ENCODE data around the gene TNFAIP1.

Gene TNFAIP1

GRCh38 chr17:28293994-28294393 lies 41.6 kb upstream of the TNFAIP1 start:
- Histone ChIP-seq H3K27me3 (ENCODE audit: control insufficient read depth, insufficient read depth, low read length) (no peaks in the 10 kb centered on the region), H3K79me2 (no peaks in the 10 kb centered on the region), H3K9me3 (ENCODE audit: control insufficient read depth, low read length) (no peaks in the 10 kb centered on the region), H3K4me2 (ENCODE audit: low read length) (no peak overlapping the region), H3K9ac (no peak overlapping the region), H2AFZ (no peak overlapping the region), H3K4me1 (no peaks in the 10 kb centered on the region), H3K27ac (no peak overlapping the region), H3K36me3 (ENCODE audit: control insufficient read depth, insufficient read depth, low read length) (no peaks in the 10 kb centered on the region), H3K4me3 (ENCODE audit: low read depth, low read length) (no peak overlapping the region)
- TF ChIP-seq, protein P1, sequence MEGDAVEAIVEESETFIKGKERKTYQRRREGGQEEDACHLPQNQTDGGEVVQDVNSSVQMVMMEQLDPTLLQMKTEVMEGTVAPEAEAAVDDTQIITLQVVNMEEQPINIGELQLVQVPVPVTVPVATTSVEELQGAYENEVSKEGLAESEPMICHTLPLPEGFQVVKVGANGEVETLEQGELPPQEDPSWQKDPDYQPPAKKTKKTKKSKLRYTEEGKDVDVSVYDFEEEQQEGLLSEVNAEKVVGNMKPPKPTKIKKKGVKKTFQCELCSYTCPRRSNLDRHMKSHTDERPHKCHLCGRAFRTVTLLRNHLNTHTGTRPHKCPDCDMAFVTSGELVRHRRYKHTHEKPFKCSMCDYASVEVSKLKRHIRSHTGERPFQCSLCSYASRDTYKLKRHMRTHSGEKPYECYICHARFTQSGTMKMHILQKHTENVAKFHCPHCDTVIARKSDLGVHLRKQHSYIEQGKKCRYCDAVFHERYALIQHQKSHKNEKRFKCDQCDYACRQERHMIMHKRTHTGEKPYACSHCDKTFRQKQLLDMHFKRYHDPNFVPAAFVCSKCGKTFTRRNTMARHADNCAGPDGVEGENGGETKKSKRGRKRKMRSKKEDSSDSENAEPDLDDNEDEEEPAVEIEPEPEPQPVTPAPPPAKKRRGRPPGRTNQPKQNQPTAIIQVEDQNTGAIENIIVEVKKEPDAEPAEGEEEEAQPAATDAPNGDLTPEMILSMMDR (IDR thresholded peaks at IDR 0.05): no peak

DNA sequence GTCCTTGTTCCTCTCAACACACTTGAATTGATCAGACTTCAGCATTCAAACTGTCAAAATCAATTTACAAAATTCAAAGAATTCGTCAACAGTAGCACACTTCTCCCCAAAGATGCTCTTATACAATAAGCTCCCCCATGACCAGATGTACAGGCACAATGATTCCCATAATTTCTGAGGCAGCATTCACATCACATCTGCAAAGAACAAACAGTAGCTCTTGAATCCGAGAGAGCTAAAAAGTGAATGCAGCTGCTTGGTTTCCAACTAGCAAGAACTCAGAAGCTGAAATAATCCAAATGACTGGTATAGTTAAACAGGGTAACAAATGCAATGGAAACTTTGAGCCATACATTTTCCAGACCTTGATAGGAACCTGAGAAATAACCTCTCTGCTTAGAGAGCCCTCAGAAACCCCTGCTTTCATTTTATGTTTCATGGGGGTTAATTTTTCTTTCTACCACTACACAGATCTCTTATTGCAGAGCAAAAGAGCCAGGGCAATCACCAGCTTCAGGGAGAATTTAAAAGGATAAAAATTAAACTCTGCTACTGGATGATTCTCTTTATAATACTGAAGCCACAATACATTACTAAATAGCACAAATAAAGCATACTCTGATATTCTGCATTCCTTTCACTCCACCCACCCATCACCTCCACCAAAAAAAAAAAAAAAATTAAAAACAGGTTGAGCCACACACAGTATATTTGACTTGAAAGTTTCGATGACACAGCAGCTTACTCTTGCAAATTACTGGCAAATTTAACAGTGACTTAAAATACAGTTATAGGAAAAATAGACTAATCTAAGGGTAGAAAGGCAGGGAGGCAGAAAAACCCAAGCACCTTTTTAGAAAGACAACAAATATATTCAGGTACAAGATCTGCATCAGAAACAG lies 39.6 kb upstream of the TNFAIP1 start:
- no peak overlapping the region for H3K4me2 ChIP-seq (ENCODE audit: low read length)
- H3K4me3 ChIP-seq (ENCODE audit: low read depth, low read length): no peak overlapping the region
- H3K27me3 ChIP-seq (ENCODE audit: control insufficient read depth, insufficient read depth, low read length): no peaks in the 10 kb centered on the region
- no peaks in the 10 kb centered on the region for H3K4me1 ChIP-seq
- no peak overlapping the region for H3K27ac ChIP-seq
- H3K9ac ChIP-seq: no peak overlapping the region
- H3K9me3 ChIP-seq (ENCODE audit: control insufficient read depth, low read length): no peaks in the 10 kb centered on the region
- H3K36me3 ChIP-seq (ENCODE audit: control insufficient read depth, insufficient read depth, low read length): no peaks in the 10 kb centered on the region
- TF ChIP-seq, protein P1 (IDR thresholded peaks at IDR 0.05): no peak
- no peak overlapping the region for H2AFZ ChIP-seq
- no peaks in the 10 kb centered on the region for H3K79me2 ChIP-seq

DNA sequence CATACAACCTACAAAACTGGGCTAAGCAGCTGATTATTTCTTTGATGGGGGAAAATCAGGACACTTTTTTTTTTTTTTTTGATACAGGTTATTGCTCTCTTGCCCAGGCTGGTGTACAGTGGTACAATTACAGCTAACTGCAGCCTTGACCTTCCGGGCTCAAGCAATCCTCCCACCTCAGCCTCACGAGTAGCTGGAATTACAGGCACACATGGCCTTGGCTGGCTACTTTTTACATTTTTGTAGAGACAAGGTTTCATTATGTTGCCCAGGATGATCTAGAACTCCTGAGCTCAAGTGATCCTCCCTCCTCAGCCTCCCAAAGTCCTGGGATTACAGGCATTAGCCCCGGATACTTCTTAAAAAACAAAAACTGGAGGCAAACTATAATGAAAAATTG lies 37.1 kb upstream of the TNFAIP1 start:
- Histone ChIP-seq H3K27ac (no peak overlapping the region), H3K9me3 (ENCODE audit: control insufficient read depth, low read length) (no peaks in the 10 kb centered on the region), H3K79me2 (no peaks in the 10 kb centered on the region), H3K27me3 (ENCODE audit: control insufficient read depth, insufficient read depth, low read length) (no peaks in the 10 kb centered on the region), H3K9ac (no peak overlapping the region), H3K4me3 (ENCODE audit: low read depth, low read length) (no peak overlapping the region), H3K36me3 (ENCODE audit: control insufficient read depth, insufficient read depth, low read length) (no peaks in the 10 kb centered on the region), H3K4me1 (no peaks in the 10 kb centered on the region), H2AFZ (no peak overlapping the region), H3K4me2 (ENCODE audit: low read length) (no peak overlapping the region)
- TF ChIP-seq, protein P1 (IDR thresholded peaks at IDR 0.05): no peak

- H3K4me2 ChIP-seq (ENCODE audit: low read length): no peak overlapping the region
- TF ChIP-seq, protein P1 (IDR thresholded peaks at IDR 0.05): no peak
- no peaks in the 10 kb centered on the region for H3K27me3 ChIP-seq (ENCODE audit: control insufficient read depth, insufficient read depth, low read length)
- no peak overlapping the region for H3K27ac ChIP-seq
- no peaks in the 10 kb centered on the region for H3K36me3 ChIP-seq (ENCODE audit: control insufficient read depth, insufficient read depth, low read length)
- H3K9ac ChIP-seq: no peak overlapping the region
- H2AFZ ChIP-seq: no peak overlapping the region
- no peaks in the 10 kb centered on the region for H3K9me3 ChIP-seq (ENCODE audit: control insufficient read depth, low read length)
- no peaks in the 10 kb centered on the region for H3K4me1 ChIP-seq
- no peaks in the 10 kb centered on the region for H3K79me2 ChIP-seq
- H3K4me3 ChIP-seq (ENCODE audit: low read depth, low read length): no peak overlapping the region
Observed at GRCh38 chr17:28306954-28307401, 28.6 kb upstream of the TNFAIP1 start.

DNA sequence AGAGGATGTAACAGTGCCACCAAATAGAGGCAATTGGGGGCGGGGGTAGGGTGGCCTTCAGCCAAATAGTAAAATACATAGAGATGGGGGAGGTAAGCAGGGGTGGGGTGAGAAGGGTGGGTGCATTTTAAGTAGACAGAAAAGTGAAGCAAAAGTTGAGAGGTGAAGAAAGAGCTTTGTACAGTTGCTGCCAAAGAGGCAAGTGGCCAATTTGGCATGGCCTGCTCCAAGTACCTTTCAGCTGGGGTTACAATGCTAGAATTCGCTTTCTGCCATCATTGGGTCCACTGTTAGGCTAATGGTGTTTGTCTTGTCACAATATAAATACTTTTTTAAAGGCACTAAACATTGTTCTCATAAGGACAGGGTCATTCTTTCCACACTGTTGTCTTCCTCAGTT lies 21.7 kb upstream of the TNFAIP1 start:
- H3K36me3 ChIP-seq (ENCODE audit: control insufficient read depth, insufficient read depth, low read length): no peaks in the 10 kb centered on the region
- no peak overlapping the region for H3K9ac ChIP-seq
- no peak overlapping the region for H3K4me3 ChIP-seq (ENCODE audit: low read depth, low read length)
- H3K27me3 ChIP-seq (ENCODE audit: control insufficient read depth, insufficient read depth, low read length): no peaks in the 10 kb centered on the region
- no peak overlapping the region for H3K4me2 ChIP-seq (ENCODE audit: low read length)
- H2AFZ ChIP-seq: no peak overlapping the region
- H3K4me1 ChIP-seq: no peaks in the 10 kb centered on the region
- H3K79me2 ChIP-seq: no peaks in the 10 kb centered on the region
- no peak overlapping the region for H3K27ac ChIP-seq
- TF ChIP-seq, protein P1 (IDR thresholded peaks at IDR 0.05): no peak
- no peaks in the 10 kb centered on the region for H3K9me3 ChIP-seq (ENCODE audit: control insufficient read depth, low read length)
